HL-60 (cell line): ENCODE measurements around the gene MDC1.

Experiments
- DNase-seq, 2 experiments: peaks; one replicate each; pipeline ENCODE4 v3.0.0-alpha.2; 2010 to 2020; ENCODE audit warnings: low read depth in 1 of 2, low spot score in 1 of 2
- H3K27ac ChIP-seq: fragments of 250-450 bp; sonication (Bioruptor Pico); replicated peaks from 2 replicates; pipeline ENCODE4 v1.5.1; 2020; ENCODE audit warnings: mild to moderate bottlenecking, moderate library complexity
- H3K27me3 ChIP-seq: fragments of 250-450 bp; sonication (Bioruptor Pico); 2 replicates; pipeline ENCODE4 v1.5.1; 2021; ENCODE audit warnings: mild to moderate bottlenecking, moderate library complexity; ENCODE audit not compliant: insufficient read depth, poor library complexity, severe bottlenecking
- H3K4me3 ChIP-seq: replicated peaks from 2 replicates; pipeline ENCODE4 v1.5.1; 2011; ENCODE audit warnings: mild to moderate bottlenecking, control low read depth, low read length; ENCODE audit not compliant: insufficient read depth
- CTCF ChIP-seq: IDR thresholded peaks from one replicate; pipeline ENCODE4 v1.5.1; 2011; ENCODE audit warnings: low read length, control low read depth, inconsistent platforms; ENCODE audit not compliant: insufficient read depth
- GABPA ChIP-seq: IDR thresholded peaks from 2 replicates; pipeline ENCODE4 v1.6.1; 2012; ENCODE audit warnings: low read depth
- POLR2AphosphoS5 ChIP-seq: IDR thresholded peaks from 2 replicates; pipeline ENCODE4 v1.6.1; 2012; ENCODE audit warnings: low read depth
- REST ChIP-seq: IDR thresholded peaks from 2 replicates; pipeline ENCODE4 v1.6.1; 2012; ENCODE audit warnings: low read depth; ENCODE audit not compliant: insufficient replicate concordance
- SPI1 ChIP-seq: IDR thresholded peaks from 2 replicates; pipeline ENCODE4 v1.6.1; 2012; ENCODE audit warnings: low read depth, mild to moderate bottlenecking, borderline replicate concordance

Gene MDC1

GRCh38 chr6:30657454-30657853 lies 59.6 kb downstream of the MDC1 start:
- H3K27me3 ChIP-seq, result no peaks in the 10 kb centered on the region
- H3K27ac ChIP-seq, result no peak overlapping the region
- no peak overlapping the region for H3K4me3 ChIP-seq
- TF ChIP-seq REST (no peak), GABPA (no peak), POLR2AphosphoS5 (no peak), SPI1 (no peak), CTCF (no peak)
- DNase-seq, result no peak

- peak; percentile 71 to 95 for DNase-seq
Measured at GRCh38 chr6:30656513-30656912, 60.6 kb downstream of the MDC1 start.

GRCh38 chr6:30655743-30656094 lies 61.4 kb downstream of the MDC1 start:
- DNase-seq, result no peak
- Histone ChIP-seq H3K27me3 (no peaks in the 10 kb centered on the region), H3K27ac (no peak overlapping the region), H3K4me3 (no peak overlapping the region)
- TF ChIP-seq SPI1, result no peak
- TF ChIP-seq REST, result no peak
- TF ChIP-seq GABPA, result no peak
- no peak for TF ChIP-seq POLR2AphosphoS5
- TF ChIP-seq CTCF, result no peak

More at GRCh38 chr6:30656513-30656912, 60.6 kb downstream of the MDC1 start:
- Histone ChIP-seq H3K27me3 (no peaks in the 10 kb centered on the region), H3K27ac (no peak overlapping the region), H3K4me3 (no peak overlapping the region)
- TF ChIP-seq GABPA, result peak; percentile 9; the same call in 1 of the 2 replicates
- no peak for TF ChIP-seq CTCF
- TF ChIP-seq SPI1, result peak; percentile 94
- no peak for TF ChIP-seq POLR2AphosphoS5
